GM18508 (cell line): ENCODE data around the gene UBE2V1.

Experiments
- ATAC-seq: cut with Tn5 transposase; IDR thresholded peaks from one replicate; pipeline ENCODE4 v1.9.1; 2021; ENCODE audit warnings: moderate number of reproducible peaks; ENCODE audit not compliant: insufficient read depth, unreplicated experiment

Gene UBE2V1

GRCh38 chr20:50052550-50053361, 60.2 kb downstream of the UBE2V1 start:
- no peak for ATAC-seq

GRCh38 chr20:50050660-50051308, 62.2 kb downstream of the UBE2V1 start:
- no peak for ATAC-seq

GRCh38 chr20:50050214-50050613, 62.7 kb downstream of the UBE2V1 start:
- ATAC-seq = no peak

GRCh38 chr20:50049442-50050026, 63.4 kb downstream of the UBE2V1 start:
- no peak for ATAC-seq

- ATAC-seq = no peak
These were observed 64.4 kb downstream of the UBE2V1 start for GRCh38 chr20:50048420-50049166.

GRCh38 chr20:50044353-50044960, 68.5 kb downstream of the UBE2V1 start:
- no peak for ATAC-seq

- ATAC-seq = no peak
These were observed 69.2 kb downstream of the UBE2V1 start for GRCh38 chr20:50043573-50044352.

GRCh38 chr20:50042370-50043313, 70.3 kb downstream of the UBE2V1 start:
- no peak for ATAC-seq

- no peak for ATAC-seq
These were observed 71.6 kb downstream of the UBE2V1 start for GRCh38 chr20:50041246-50041873.

GRCh38 chr20:50040432-50041245, 72.3 kb downstream of the UBE2V1 start:
- no peak for ATAC-seq

GRCh38 chr20:50039706-50040431, 73.1 kb downstream of the UBE2V1 start:
- ATAC-seq = no peak

- no peak for ATAC-seq
These were observed 74.4 kb downstream of the UBE2V1 start for GRCh38 chr20:50038574-50038991.

GRCh38 chr20:50038169-50038568, 74.8 kb downstream of the UBE2V1 start:
- ATAC-seq = no peak

GRCh38 chr20:50037575-50037974, 75.4 kb downstream of the UBE2V1 start:
- ATAC-seq = no peak

- no peak for ATAC-seq
These were observed 75.8 kb downstream of the UBE2V1 start for GRCh38 chr20:50037123-50037522.

GRCh38 chr20:50036703-50037102, 76.2 kb downstream of the UBE2V1 start:
- ATAC-seq = no peak
